Small intestine (tissue), 7 donors: ENCODE measurements around the gene COG1. TPM values are rescaled to one million over a fixed set of nuclear protein-coding genes. Genes with fewer than 3 reads are reported as not detected.
A peak's percentile ranks its signal among the peaks of the same experiment; 100 is the strongest.

Experiments
- DNase-seq, 2 donors: peaks; one replicate each; pipeline versions ENCODE4 v3.0.0 to v3.0.0-alpha.2; 2013
- FAIRE-seq: peaks from 2 replicates; lab custom pipeline; 2012; peaks lifted over from hg19 to GRCh38; lab: Jason Lieb, UNC
- H3K27ac ChIP-seq, 3 donors: one replicate each; pipeline ENCODE4 v1.5.1; 2013; ENCODE audit warnings: low read length in 2 of 3, mild to moderate bottlenecking in 2 of 3, control low read depth in 1 of 3, inconsistent platforms in 1 of 3, low read depth in 1 of 3, moderate library complexity in 1 of 3
- H3K27me3 ChIP-seq, 3 donors: one replicate each; pipeline ENCODE4 v1.6.1; 2013; ENCODE audit warnings: low read length in 3 of 3, inconsistent platforms in 1 of 3; ENCODE audit not compliant: control insufficient read depth in 3 of 3, insufficient read depth in 3 of 3
- H3K36me3 ChIP-seq, 3 donors: one replicate each; pipeline ENCODE4 v1.6.1; 2013; ENCODE audit warnings: low read length in 3 of 3, inconsistent platforms in 1 of 3, low read depth in 1 of 3, mild to moderate bottlenecking in 1 of 3, moderate library complexity in 1 of 3; ENCODE audit not compliant: control insufficient read depth in 3 of 3, insufficient read depth in 2 of 3
- H3K4me1 ChIP-seq, 3 donors: one replicate each; pipeline ENCODE4 v1.6.1; 2013; ENCODE audit warnings: low read length in 2 of 3, inconsistent platforms in 1 of 3, low read depth in 1 of 3, mild to moderate bottlenecking in 1 of 3, moderate library complexity in 1 of 3; ENCODE audit not compliant: control insufficient read depth in 3 of 3, insufficient read depth in 2 of 3
- H3K4me3 ChIP-seq, 3 donors: one replicate each; pipeline ENCODE4 v1.5.1; 2013; ENCODE audit warnings: low read length in 3 of 3, control low read depth in 1 of 3, inconsistent platforms in 1 of 3, low read depth in 1 of 3, mild to moderate bottlenecking in 1 of 3, moderate library complexity in 1 of 3
- H3K9me3 ChIP-seq, 2 donors: one replicate each; pipeline ENCODE4 v1.6.1; 2013; ENCODE audit warnings: low read depth in 1 of 2, low read length in 1 of 2; ENCODE audit not compliant: control insufficient read depth in 2 of 2, insufficient read depth in 1 of 2
- WGBS, 3 donors: extraction: QIAGEN DNeasy Blood & Tissue Kit; methylation state at CpG; one replicate each; pipeline ENCODE4 v1.1.7; 2013; 5-methylcytosine and 5-hydroxymethylcytosine counted together
- polyA plus RNA-seq, 4 donors: library from polyadenylated mRNA; stranded (reverse) in 3 of 4; unstranded in 1 of 4; fragments of 200-250 nt in 3 of 4; fragments of 120-200 nt in 1 of 4; gene quantifications; one replicate each; pipeline versions ENCODE4 v1.2.1 to v1.2.3, GENCODE V29; 2013
- donor health status: healthy with polysubstance abuse.
- donor health status: control.
- donor health status: control.
- donor health status: Bipolar disorder and iron deficiency.
- donor health status: healthy.

Gene COG1
- polyA plus RNA-seq, 4 donors, result 9.2 to 30.9 (median 16.4) TPM

- peaks cover 7 to 25% (median 14%) of the 10 kb centered on the region in 3 donors for H3K4me1 ChIP-seq
- H3K27me3 ChIP-seq, result no peaks in the 10 kb centered on the region
- no peak for FAIRE-seq
- no peak for DNase-seq
- 93 to 97% (median 96%) methylated on average over 8 of the region's 8 CpGs for WGBS, 3 donors
- H3K4me3 ChIP-seq, result no peak overlapping the region
- peaks cover 17 to 76% (median 30%) of the 10 kb centered on the region in 3 donors for H3K36me3 ChIP-seq
- H3K9me3 ChIP-seq, result no peaks in the 10 kb centered on the region
- H3K27ac ChIP-seq, result no peak overlapping the region
Measured at GRCh38 chr17:73199751-73200317, 7.0 kb downstream of the COG1 start.

- 88 to 91% (median 90%) methylated on average over 10 of the region's 10 CpGs for WGBS, 3 donors
- H3K4me1 ChIP-seq, result peaks cover 7 to 25% (median 12%) of the 10 kb centered on the region in 3 donors
- FAIRE-seq (no peak), DNase-seq (no peak)
- H3K9me3 ChIP-seq, result no peaks in the 10 kb centered on the region
- H3K27ac ChIP-seq, result no peak overlapping the region
- no peaks in the 10 kb centered on the region for H3K27me3 ChIP-seq
- H3K36me3 ChIP-seq, result peaks cover 18 to 80% (median 31%) of the 10 kb centered on the region in 3 donors
- H3K4me3 ChIP-seq, result no peak overlapping the region
Measured at GRCh38 chr17:73200476-73200875, 7.6 kb downstream of the COG1 start.

- no peak overlapping the region for H3K4me3 ChIP-seq
- H3K9me3 ChIP-seq, result no peaks in the 10 kb centered on the region
- H3K27me3 ChIP-seq, result no peaks in the 10 kb centered on the region
- FAIRE-seq (no peak), DNase-seq (no peak)
- H3K36me3 ChIP-seq, result peaks cover 21 to 81% (median 34%) of the 10 kb centered on the region in 3 donors
- H3K27ac ChIP-seq, result no peak overlapping the region
- H3K4me1 ChIP-seq, result peaks cover 7 to 21% (median 12%) of the 10 kb centered on the region in 3 donors
- WGBS, 3 donors, result 87 to 90% (median 88%) methylated on average over 19 of the region's 19 CpGs
Measured at GRCh38 chr17:73201215-73202069, 8.6 kb downstream of the COG1 start.

- DNase-seq (peak; percentile 94 to 99), FAIRE-seq (no peak)
- Histone ChIP-seq H3K9me3 (no peaks in the 10 kb centered on the region), H3K27me3 (no peaks in the 10 kb centered on the region), H3K4me1 (peaks cover 7 to 21% (median 12%) of the 10 kb centered on the region in 3 donors), H3K36me3 (peaks cover 25 to 75% (median 36%) of the 10 kb centered on the region in 3 donors), H3K27ac (peak overlapping the region; percentile 15 to 84 (median 51)), H3K4me3 (no peak overlapping the region)
- 9 to 33% (median 24%) methylated on average over 8 of the region's 8 CpGs for WGBS, 3 donors
Measured at GRCh38 chr17:73203135-73203787, 10.4 kb downstream of the COG1 start.

GRCh38 chr17:73203788-73204479 lies 11.1 kb downstream of the COG1 start:
- no peak for FAIRE-seq
- no peak overlapping the region for H3K4me3 ChIP-seq
- H3K27me3 ChIP-seq, result no peaks in the 10 kb centered on the region
- WGBS, 3 donors, result 32 to 53% (median 40%) methylated on average over 10 of the region's 10 CpGs
- H3K9me3 ChIP-seq, result no peaks in the 10 kb centered on the region
- H3K4me1 ChIP-seq, result peaks cover 7 to 21% (median 12%) of the 10 kb centered on the region in 3 donors
- peaks cover 25 to 69% (median 40%) of the 10 kb centered on the region in 3 donors for H3K36me3 ChIP-seq
- peak in 1 of 2 donors; percentile 40 for DNase-seq
- H3K27ac ChIP-seq, result peak overlapping the region; percentile 15 to 84 (median 60)

- Histone ChIP-seq H3K36me3 (peaks cover 22 to 61% (median 41%) of the 10 kb centered on the region in 3 donors), H3K9me3 (no peaks in the 10 kb centered on the region), H3K4me1 (peaks cover 7 to 21% (median 12%) of the 10 kb centered on the region in 3 donors), H3K27ac (no peak overlapping the region), H3K4me3 (no peak overlapping the region), H3K27me3 (no peaks in the 10 kb centered on the region)
- no peak for FAIRE-seq
- DNase-seq, result no peak
- WGBS, 3 donors, result 84 to 88% (median 84%) methylated on average over 10 of the region's 10 CpGs
Measured at GRCh38 chr17:73205459-73205961, 12.7 kb downstream of the COG1 start.

- DNase-seq (no peak), FAIRE-seq (no peak)
- no peaks in the 10 kb centered on the region for H3K9me3 ChIP-seq
- peaks cover 4 to 11% (median 6%) of the 10 kb centered on the region in 3 donors for H3K4me1 ChIP-seq
- 91 to 92% (median 92%) methylated on average over 16 of the region's 16 CpGs for WGBS, 3 donors
- no peak overlapping the region for H3K4me3 ChIP-seq
- no peak overlapping the region for H3K27ac ChIP-seq
- H3K27me3 ChIP-seq, result no peaks in the 10 kb centered on the region
- H3K36me3 ChIP-seq, result peaks cover 15 to 44% (median 34%) of the 10 kb centered on the region in 3 donors
Measured at GRCh38 chr17:73208139-73208827, 15.4 kb downstream of the COG1 start.
